ENCODE results near the gene SLC12A9.

The SLC12A9 gene

GRCh38 chr7:100885440-100886141 is 33.1 kb downstream of the SLC12A9 start:
- no peak for DNase-seq (ENCODE audit: low read depth)

- no peak for DNase-seq (ENCODE audit: low read depth)
Observed at GRCh38 chr7:100886142-100886935, 33.8 kb downstream of the SLC12A9 start.

GRCh38 chr7:100886936-100887515 is 34.5 kb downstream of the SLC12A9 start:
- DNase-seq (ENCODE audit: low read depth) = no peak

GRCh38 chr7:100887516-100888290 is 35.2 kb downstream of the SLC12A9 start:
- no peak for DNase-seq (ENCODE audit: low read depth)

GRCh38 chr7:100888291-100888987 is 35.9 kb downstream of the SLC12A9 start:
- DNase-seq (ENCODE audit: low read depth) = no peak

GRCh38 chr7:100888988-100889750 is 36.7 kb downstream of the SLC12A9 start, which contains the start of gene UFSP1:
Gene UFSP1, minus strand, starts transcription at chr7:100889715. Its CDS starts 444 bp downstream, at chr7:100889271.
- no peak for DNase-seq (ENCODE audit: low read depth)

- DNase-seq (ENCODE audit: low read depth) = no peak
Observed at GRCh38 chr7:100890653-100891567, 38.4 kb downstream of the SLC12A9 start.

- no peak for DNase-seq (ENCODE audit: low read depth)
Observed at GRCh38 chr7:100891568-100892247, 39.2 kb downstream of the SLC12A9 start.

- DNase-seq (ENCODE audit: low read depth) = no peak
Observed at GRCh38 chr7:100892364-100893317, 40.1 kb downstream of the SLC12A9 start.

GRCh38 chr7:100893318-100893895 is 40.9 kb downstream of the SLC12A9 start:
- no peak for DNase-seq (ENCODE audit: low read depth)

- DNase-seq (ENCODE audit: low read depth) = no peak
Observed at GRCh38 chr7:100893910-100894721, 41.6 kb downstream of the SLC12A9 start.

- DNase-seq (ENCODE audit: low read depth) = no peak
Observed at GRCh38 chr7:100894860-100895700, 42.6 kb downstream of the SLC12A9 start.

- DNase-seq (ENCODE audit: low read depth) = no peak
Observed at GRCh38 chr7:100895701-100895955, 43.1 kb downstream of the SLC12A9 start, which contains the start of gene ACHE. Gene ACHE, minus strand, starts transcription at chr7:100895888. Its CDS starts 1,656 bp downstream, at chr7:100894232.

- no peak for DNase-seq (ENCODE audit: low read depth)
Observed at GRCh38 chr7:100895956-100896731, 43.6 kb downstream of the SLC12A9 start.

All from stimulated activated CD8-positive, alpha-beta memory T cell treated with anti-CD3 and anti-CD28 coated beads, Interleukin-15, amount 100 ng/mL, for 24 hours (primary cell).